ENCODE results near the gene TMPRSS4. TPM values are rescaled to one million over a fixed set of nuclear protein-coding genes. Genes with fewer than 3 reads are reported as not detected.

TMPRSS4 gene
- total RNA-seq, 1 experiment from 2014 or later, result not detected

DNA sequence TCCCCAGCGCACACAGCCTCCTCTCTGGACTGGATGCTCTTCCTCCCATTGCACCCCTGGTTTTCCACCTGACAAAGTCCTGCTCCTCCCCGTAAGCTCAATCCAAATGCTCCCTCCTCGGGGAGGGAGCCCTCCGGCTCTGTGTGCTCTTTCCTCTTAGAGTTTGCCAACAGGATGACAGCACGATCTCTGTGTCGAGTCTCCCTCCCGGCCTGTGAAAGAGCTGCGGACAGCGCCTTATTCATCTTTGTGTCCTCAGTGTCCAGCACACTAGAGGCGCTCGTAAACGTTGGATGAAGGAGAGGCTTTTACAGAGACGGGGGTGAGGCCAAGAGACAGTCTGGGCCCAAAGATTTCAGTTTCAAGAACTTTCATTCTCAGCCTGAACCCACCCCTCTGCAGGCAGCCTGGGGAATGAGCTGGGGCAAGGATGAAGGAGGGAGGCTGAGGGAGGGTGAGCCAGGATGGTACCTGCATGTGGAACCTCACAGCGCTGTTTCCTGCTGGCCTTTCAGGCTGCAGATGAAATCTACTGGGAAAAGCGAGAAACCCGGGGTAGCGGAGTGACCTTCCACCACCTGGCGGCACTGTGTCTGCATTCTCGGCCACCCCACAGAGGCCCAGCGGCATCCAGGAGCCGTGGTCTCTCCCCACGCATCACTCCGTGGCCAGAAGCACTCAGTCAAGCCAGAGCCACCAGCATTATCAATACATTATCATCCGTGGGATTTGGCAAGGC, 8.5 kb upstream of the TMPRSS4 start:
- DNase-seq, result peak; percentile 77
- Mint-ChIP-seq H3K4me1 (peaks cover 16 to 40% of the 10 kb centered on the region in 2 experiments), H3K9me3 (no peaks in the 10 kb centered on the region)

More for the DNA sequence above, 8.5 kb upstream of the TMPRSS4 start:
- no peaks in the 10 kb centered on the region for H3K4me1 ChIP-seq (ENCODE audit: insufficient read depth, low read length)
- H3K18ac ChIP-seq (ENCODE audit: insufficient read length, low read depth, low read length), result no peak overlapping the region
- no peaks in the 10 kb centered on the region for H3K9me3 ChIP-seq (ENCODE audit: control insufficient read depth, low read depth, low read length)
- no peak overlapping the region for H3K27ac ChIP-seq (ENCODE audit: insufficient read length, low read depth, low read length)
- H2AFZ ChIP-seq (ENCODE audit: low read length), result no peak overlapping the region
- H3K4me2 ChIP-seq (ENCODE audit: insufficient read depth, insufficient read length, low read length), result no peak overlapping the region
- no peak overlapping the region for H2BK15ac ChIP-seq (ENCODE audit: low read depth, low read length)
- Mint-ChIP-seq H3K4me3 (no peak overlapping the region), H3K27ac (0 out of 7 replicates have a peak overlapping the region, but pooled peaks of 1 of the 3 experiments have one; percentile 13), H3K27me3 (ENCODE audit: low read depth) (no peaks in the 10 kb centered on the region; the same call in 1 of the 2 replicates), H3K36me3 (ENCODE audit: insufficient read depth in 1 of 3, low read depth in 3 of 3) (no peaks in the 10 kb centered on the region)
- no peak overlapping the region for H2BK20ac ChIP-seq (ENCODE audit: low read depth, low read length, poor library complexity, severe bottlenecking)
- no peak overlapping the region for H3K56ac ChIP-seq (ENCODE audit: insufficient read length, low read depth, low read length)
- no peak overlapping the region for H3K4ac ChIP-seq (ENCODE audit: low read depth, low read length)
- H3K79me2 ChIP-seq (ENCODE audit: insufficient read depth, low read length), result no peaks in the 10 kb centered on the region
- H2BK12ac ChIP-seq (ENCODE audit: insufficient read length, low read depth, low read length), result no peak overlapping the region
- no peaks in the 10 kb centered on the region for H4K20me1 ChIP-seq (ENCODE audit: control insufficient read depth, insufficient read depth, insufficient read length)
- no peak overlapping the region for H4K91ac ChIP-seq (ENCODE audit: insufficient read length, low read depth, low read length)
- H3K14ac ChIP-seq (ENCODE audit: insufficient read depth, low read length), result no peak overlapping the region
- no peak overlapping the region for H2BK120ac ChIP-seq (ENCODE audit: low read depth, low read length, poor library complexity, severe bottlenecking)
- WGBS (ENCODE audit: extremely low coverage, insufficient read length, low lambda C conversion rate), result no CpG with 5 or more reads among the region's 24 CpGs
- H3K23me2 ChIP-seq (ENCODE audit: insufficient read length, low read depth, low read length, poor library complexity, severe bottlenecking), result no peaks in the 10 kb centered on the region
- TF ChIP-seq, protein P1, sequence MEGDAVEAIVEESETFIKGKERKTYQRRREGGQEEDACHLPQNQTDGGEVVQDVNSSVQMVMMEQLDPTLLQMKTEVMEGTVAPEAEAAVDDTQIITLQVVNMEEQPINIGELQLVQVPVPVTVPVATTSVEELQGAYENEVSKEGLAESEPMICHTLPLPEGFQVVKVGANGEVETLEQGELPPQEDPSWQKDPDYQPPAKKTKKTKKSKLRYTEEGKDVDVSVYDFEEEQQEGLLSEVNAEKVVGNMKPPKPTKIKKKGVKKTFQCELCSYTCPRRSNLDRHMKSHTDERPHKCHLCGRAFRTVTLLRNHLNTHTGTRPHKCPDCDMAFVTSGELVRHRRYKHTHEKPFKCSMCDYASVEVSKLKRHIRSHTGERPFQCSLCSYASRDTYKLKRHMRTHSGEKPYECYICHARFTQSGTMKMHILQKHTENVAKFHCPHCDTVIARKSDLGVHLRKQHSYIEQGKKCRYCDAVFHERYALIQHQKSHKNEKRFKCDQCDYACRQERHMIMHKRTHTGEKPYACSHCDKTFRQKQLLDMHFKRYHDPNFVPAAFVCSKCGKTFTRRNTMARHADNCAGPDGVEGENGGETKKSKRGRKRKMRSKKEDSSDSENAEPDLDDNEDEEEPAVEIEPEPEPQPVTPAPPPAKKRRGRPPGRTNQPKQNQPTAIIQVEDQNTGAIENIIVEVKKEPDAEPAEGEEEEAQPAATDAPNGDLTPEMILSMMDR (conservative IDR thresholded peaks at IDR 0.05), result peak; percentile 67
- H2BK5ac ChIP-seq (ENCODE audit: insufficient read length, low read length), result no peak overlapping the region
- no peak overlapping the region for H3K23ac ChIP-seq (ENCODE audit: insufficient read length, low read depth, low read length)
- no peaks in the 10 kb centered on the region for H3K27me3 ChIP-seq (ENCODE audit: insufficient read depth, low read length)
- no peak overlapping the region for H3K9ac ChIP-seq (ENCODE audit: extremely low read depth, insufficient read length, low read length)
- no peak overlapping the region for H4K5ac ChIP-seq (ENCODE audit: insufficient read length, low read depth, low read length)
- H4K8ac ChIP-seq (replicated peaks; ENCODE audit: insufficient read length, low read depth, low read length), result no peak overlapping the region
- no peak overlapping the region for H3T11ph ChIP-seq (ENCODE audit: low read length)
- H3K79me1 ChIP-seq (ENCODE audit: insufficient read depth, low read depth, low read length, poor library complexity, severe bottlenecking), result no peaks in the 10 kb centered on the region
- H2AK5ac ChIP-seq (ENCODE audit: insufficient read length, low read length), result no peak overlapping the region
